ENCODE measurements around the gene CD300C.
"Not testable (repeated sequence)": the region's sequence is repeated elsewhere in the genome, so short reads cannot be mapped to it uniquely, and the experiment has no call there.

The CD300C gene

DNA sequence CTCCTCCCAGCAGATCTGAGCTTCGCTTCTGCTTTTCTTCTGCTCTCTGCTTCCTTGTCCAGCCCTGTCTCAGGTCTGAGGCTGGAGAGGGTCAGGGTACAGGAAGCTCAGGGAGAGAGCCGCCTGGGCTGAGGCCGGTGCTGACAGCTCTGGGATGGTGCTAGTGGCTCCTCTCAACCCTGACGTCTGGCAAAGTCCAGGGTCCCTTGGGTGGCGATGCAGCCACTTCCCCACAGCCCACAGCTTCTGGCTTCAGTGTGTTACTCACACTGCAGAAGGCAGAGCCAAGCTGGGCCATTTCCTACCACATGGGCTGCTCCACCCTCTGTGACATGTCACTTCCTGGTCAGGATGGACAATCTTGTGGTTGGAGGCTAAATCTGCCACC lies at the start of gene CD300C:
TSS of gene CD300C (minus strand) at position 273 of the 388 bp plus-strand sequence. CDS start 333 bp downstream, outside the sequence.
- DNase-seq, result no peak

DNA sequence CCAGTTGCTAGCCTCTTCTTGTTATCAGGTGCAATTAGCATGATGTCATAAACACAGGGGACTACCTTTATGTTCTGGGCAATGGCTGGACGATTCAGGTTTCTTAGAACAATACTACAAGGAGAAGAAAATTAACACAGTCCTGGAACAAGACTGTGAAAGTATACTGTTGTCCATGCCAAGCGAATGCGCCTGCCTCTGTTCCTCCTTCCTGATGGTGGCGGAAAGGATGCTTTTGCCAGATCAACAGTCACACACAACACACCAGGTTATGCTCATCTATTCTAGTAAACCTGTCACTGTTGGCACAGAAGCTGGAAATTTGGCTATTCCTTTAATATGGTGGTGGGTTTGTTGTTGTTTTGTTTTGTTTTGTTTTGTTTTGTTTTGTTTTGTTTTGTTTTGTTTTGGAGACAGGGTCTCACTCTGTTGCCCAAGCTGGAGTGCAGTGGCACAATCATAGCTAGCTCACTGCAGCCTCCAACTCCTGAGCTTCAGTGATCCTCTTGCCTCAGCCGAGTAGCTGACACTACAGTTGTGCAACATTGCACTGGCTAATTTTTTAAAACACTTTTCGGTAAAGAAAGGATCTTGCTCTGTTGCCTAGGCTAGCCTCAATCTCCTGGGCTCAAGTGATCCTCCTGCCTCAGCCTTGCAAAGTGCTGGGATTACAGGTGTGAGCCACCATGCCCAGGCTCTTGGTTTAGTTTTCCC lies 49.3 kb upstream of the CD300C start:
- DNase-seq, result no peak

DNA sequence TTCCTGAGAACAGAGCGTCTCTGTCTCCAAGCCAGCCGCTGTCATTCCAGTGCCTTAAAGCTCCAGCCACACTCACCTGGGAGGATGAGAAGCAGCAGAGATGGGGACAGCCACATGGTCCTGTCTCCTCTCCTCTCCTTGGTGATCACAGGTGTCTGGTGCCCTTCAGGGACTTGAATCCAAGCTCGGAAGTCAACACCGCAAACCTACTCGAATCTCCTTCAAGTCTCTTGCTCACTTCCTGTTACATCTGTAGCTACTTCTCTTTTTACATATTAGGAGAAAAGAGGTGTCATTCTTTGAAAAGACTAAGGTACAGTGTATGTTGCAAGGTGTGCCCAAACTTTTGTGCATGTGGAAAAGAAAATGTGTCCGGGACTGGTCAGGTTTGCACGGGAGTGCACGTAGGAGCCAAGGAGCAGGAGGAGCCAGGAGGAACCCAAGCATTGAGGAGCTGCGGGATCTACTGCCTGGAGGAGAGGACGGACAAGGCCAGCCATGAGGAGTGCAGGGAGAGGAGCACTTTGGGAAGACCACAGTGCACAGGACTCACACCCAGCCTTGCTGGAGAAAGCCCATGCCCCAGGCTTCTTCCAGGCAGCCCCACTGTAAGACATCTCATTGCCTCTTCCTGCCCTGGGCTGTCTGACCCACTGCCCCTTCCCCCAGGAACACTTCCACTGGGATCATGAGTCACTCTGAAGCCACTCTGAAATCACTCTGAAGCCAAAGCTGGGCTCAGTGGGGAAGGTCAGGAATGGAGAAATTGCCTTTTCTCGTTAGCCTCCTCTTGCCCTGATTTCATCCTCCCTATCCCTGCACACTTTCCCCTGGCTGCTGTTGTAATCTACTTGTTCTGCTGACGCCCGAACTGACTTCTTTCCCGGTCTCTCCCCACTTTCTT lies 46.4 kb upstream of the CD300C start, which contains the start of gene CD300LD:
TSS of gene CD300LD (minus strand) at position 197 of the 904 bp plus-strand sequence. CDS start at position 116, 81 bp downstream.
- no peak for DNase-seq

DNA sequence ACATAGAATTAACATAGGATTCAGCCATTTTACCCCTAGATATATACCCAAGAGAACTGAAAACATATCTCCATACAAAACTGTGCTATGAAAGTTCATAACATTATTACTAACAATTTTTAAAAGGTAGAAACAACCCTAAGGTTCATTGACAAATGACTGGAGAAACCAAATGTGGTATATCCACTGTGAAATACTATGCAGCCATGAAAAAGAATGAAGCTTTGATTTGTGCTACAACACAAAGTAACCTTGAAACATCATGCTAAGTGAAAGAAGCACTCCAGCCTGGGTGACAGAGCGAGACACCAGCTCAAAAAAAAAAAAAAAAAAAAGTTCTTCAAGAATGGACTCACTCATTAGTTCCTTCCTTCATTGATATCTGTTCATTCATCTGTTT lies 45.6 kb upstream of the CD300C start:
- DNase-seq, result no peak

DNA sequence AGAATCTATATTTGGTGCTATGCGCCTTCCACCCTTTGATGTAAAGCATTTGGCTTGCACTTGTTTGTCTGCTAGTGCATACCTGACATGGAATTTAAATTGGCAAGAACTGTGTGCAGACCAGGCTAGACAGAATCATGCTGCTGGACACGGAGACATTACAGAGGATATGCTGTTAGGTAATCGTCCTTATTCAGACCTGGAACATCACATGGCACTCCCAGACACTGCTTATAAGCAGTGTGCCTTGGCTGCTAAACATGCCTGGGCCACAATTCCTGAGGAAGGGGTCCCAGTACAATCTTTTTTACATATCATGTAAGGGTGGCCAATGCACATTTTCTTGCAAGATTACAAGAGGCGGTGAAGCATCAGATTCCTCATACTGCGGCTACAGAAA lies 39.8 kb upstream of the CD300C start:
- DNase-seq, result no peak

DNA sequence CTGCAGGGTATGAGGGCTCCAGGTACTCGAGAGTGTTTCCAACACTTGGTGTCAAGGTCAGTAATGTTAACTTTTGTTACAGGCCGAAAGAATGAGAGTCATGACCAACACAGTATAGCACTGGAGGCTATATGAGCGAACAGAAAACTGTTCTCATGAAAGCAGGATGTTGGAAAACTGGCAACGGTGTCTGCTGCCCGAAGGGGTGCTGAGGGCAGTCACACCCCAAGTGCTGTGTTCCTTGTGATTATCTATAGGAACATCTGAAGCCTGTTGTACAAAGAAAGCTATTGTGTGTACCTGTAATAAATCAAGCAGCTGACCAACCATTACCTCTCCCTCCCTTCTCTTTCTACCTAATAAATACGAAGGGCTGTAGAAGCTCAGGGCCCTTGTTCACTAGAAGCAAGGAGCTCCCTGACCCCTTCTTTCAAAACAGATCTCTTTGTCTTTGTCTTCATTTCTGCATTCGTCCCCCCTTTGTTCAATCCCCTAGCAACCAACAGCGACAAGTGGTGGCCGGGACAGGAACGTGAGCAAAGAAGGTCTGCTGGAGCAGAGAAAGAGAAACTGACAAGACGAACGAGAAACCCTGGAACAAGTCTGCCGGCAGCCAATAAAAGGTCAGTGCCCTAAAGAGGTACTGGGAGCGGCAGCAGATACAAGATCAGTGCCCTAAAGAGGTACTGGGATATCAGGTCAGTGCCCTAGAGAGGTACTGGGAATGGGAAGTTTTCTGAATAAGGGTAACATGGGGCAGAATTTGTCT lies 38.6 kb upstream of the CD300C start:
- DNase-seq, result no peak

DNA sequence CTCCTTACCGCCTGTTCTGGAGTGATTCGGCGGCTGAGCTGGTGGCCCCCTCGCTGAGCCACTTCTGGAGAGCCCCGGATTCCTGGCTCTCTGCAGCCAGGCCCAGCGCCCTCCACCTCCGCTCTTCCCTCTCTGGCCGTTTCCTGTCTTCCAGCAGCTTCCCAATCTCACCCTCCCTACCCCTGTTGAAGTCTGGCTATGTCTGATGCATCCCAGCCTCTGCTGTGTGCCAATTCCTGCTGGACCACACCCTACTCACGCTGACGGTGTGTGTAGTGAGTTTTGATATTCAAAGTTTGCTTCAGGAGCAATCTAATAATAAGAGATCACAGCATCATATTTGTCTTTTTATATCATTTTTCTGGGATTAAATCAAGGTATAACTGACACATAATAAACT lies 36.7 kb upstream of the CD300C start:
- DNase-seq, result no peak

DNA sequence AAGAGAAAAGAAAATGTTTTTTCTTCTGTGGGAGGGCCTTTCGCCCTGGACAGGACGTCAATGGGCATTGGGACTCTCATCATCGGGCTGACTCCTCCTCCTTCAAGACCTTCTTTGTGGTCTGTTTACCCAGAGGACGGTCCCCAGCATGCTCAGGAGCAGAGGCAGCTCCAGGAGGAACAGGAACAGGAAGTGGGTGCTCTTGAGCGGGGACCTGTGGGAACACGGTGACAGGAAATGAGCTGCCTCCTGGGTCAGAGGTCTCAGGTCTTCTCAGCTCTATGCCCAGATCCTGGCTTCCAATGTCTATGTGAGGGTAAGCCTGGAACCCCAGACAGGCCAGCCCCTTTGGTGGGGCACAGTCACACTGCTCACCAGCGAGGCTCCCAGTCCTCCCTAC lies 34.0 kb upstream of the CD300C start:
- no peak for DNase-seq

DNA sequence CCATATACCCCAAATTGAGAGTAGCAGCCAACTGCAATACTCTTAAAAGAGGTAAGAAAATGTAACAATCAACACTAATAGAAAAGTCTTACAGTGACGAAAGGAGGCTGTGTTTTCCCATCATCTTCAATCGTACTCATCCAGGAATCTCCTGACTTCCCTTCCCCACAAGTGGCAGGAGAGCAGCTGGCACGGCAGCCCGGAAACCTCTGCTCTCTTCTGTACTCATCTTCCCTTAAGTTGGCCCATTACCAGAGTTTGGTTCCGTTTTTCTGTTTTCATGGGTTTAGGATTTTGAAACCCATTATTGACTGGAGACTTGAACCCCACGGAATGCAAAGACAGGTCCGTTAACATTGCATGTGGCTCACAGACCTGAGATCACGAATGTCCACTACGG lies 33.1 kb upstream of the CD300C start:
- DNase-seq, result no peak

DNA sequence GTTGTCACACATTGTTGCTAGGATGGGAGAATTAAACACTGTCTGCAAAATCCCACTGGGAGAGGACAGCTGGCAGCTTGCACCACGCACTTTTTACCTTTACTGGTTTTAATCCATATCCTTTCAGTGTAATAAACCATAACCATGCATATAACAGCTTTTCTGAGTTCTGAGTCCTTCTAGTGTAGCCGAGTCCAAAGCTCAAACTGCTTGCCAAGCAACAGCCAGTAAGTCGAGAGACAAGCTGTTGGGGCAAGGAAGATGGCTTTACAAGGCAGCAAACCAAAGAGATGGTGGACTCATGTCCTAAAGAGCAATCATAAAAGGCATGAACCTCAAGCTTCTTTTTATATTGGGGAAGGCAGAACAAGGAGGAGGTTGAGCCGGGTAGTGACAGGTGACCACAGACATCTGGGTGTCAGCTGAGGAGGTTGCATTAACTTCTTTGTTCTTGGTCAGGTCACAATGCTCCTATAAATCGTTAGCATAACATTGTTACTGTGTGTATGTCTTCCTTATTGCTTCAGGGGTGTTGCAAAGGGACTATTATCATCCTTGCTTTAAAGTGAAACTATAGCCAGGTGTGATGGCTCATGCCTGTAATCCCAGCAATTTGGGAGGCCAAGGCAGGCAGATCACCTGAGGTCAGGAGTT lies 28.7 kb upstream of the CD300C start:
- no peak for DNase-seq

DNA sequence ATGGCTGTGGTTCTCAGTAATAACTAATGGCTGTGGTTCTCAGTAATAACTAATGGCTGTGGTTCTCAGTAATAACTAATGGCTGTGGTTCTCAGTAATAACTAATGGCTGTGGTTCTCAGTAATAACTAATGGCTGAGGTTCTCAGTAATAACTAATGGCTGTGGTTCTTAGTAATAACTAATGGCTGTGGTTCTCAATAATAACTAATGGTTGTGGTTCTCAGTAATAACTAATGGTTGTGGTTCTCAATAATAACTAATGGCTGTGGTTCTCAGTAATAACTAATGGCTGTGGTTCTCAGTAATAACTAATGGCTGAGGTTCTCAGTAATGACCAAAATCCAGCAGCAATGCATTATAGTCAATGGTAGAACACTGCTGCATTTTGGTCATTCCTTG lies 27.7 kb upstream of the CD300C start:
- not testable (repeated sequence) for DNase-seq

DNA sequence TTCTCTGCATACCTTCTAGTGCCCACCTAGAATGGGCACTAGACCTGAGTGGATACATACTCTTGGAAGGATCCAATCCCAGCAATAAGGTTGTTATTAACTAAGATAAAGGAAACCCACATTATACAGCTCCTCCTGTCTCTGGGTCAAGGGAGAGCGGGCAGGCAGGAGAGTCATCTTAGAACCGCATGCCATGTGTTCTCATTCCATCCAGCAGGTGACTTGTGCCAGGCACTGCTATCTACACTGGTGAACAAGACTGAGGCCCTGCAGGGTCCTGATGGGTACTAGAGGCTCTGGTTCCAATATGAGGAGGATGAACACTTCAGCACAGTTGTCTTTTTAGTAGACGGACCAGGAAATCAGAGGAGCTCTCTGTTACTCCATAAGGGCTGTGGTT lies 27.3 kb upstream of the CD300C start:
- DNase-seq, result no peak

DNA sequence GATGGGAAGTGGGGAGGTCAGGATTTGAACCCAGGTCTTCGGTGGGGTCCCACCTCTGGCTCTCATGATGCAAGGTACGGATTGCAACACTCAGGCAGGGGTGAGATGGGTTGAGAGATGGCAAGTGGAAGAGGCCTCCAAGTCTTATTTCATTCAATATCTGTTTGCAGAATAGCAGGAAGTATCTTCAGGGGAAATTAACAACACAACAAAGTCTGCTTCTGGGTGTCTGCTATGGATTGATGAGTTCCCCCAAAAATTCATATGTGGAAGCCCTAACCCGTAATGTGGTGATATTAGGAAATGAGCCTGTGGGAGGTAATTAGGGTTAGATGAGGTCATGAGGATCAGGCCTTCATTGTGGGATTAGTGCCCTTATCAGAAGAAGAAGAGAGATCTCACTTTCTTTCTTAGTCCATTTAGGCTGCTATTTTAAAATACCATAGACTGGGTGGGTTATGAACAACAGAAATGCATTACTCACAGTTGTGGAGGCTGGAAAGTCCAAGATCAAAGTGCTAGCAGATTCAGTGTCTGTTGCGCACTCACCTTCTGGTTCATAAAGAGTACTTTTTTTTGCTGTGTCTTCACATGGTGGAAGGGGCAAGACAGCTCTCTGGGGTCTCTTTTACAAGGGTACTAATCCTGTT lies 25.8 kb upstream of the CD300C start:
- DNase-seq, result no peak

DNA sequence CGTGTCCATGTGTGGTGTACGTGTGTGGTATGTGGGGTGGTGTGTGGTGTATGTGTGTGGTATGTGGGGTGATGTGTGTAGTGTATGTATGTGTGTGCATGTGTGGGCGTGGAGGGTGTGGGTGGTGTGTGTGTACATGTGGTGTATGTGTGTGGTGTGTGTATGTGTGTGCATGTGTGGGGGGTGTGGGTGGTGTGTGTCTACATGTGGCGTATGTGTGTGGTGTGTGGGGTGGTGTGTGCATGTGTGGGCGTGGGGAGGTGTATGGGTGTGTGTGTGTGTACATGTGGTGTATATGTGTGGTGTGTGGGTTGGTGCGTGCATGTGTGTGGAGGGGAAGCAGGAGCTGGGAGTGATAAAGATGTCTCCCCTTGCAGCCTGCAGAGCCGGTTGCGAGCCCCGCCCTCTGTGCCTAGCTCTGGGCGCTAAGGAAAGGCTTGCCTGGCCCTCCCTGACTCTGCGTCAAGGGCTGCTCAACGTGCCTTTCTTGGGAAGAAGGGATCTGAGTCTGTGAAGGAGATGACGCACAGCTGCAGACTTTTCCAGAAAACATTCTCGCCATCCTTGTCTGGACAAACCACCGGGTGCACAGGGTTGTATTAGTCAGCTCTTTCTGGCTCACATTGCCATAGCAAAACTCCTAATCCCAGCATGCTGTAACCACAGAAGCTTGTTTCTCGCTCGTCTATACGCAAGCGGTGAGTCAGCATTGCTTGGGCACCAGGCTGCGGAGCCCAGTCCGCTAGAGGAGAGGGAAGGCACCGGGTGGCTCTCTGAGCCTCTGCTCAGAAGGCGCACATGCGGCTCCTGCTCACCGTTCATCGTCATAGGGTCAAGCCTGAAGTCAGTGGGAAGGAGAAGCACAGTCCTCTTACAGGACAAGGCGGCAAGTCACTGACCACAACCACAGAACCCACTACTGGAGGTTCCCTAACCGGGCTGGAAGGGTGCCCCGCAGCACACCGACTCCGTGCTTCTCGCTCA lies 23.4 kb upstream of the CD300C start:
- no peak for DNase-seq

DNA sequence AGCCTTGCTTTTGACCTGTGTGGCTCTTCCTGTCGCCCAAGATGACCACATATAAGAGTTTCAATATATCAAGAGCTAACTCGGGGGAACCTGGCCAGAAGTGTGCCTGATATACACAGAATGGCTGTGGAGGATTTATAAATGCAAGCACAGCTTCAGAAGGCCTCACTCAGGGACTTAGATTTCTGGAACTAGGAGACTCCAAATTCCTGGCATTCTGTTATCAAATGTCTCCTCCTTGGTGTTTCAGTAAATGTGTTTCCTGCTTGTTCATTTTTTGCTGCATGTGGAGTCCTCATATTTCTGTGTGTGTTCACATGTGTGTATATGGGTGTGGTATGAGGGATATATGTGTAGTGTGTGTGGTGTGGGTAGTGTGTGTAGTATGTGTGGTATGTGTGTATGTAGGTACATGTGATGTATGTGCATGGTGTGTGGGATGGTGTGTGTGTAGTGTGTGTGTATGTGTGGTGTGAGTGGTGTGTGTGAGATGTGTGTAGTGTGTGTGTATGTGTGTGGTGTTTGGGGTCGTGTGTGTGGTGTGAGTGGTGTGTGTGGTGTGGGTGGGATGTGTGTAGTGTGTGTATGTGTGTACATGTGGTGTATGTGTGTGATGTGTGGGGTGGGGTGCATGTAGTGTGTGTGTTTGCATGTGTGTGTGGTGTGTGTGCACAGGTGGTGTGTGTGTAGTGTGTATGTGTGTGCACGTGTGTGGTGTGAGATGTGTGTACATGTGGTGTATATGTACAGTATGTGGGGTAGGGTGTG lies 22.4 kb upstream of the CD300C start:
- DNase-seq, result no peak

DNA sequence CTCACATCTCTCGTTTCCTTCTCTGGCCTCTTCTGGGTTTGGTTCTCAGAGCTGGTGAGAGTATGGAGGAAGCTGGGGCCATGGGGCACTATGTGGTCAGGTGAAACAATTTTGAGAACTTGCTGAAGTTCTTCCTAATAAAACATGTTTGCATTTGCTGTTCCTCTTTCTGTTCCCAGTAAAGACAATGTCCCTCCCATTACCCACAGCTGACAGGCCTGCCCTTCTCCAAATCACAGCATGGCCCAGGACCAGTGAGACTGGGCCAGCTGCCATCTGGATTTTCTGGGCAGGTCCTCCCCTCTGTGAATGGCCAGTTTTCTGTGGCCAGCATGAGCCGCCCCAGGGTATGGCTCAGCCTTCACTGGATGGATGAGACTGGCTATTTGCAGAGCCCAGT lies 21.5 kb upstream of the CD300C start, which contains the start of gene CD300H:
TSS of gene CD300H (minus strand) at position 113 of the 400 bp plus-strand sequence.
- no peak for DNase-seq

DNA sequence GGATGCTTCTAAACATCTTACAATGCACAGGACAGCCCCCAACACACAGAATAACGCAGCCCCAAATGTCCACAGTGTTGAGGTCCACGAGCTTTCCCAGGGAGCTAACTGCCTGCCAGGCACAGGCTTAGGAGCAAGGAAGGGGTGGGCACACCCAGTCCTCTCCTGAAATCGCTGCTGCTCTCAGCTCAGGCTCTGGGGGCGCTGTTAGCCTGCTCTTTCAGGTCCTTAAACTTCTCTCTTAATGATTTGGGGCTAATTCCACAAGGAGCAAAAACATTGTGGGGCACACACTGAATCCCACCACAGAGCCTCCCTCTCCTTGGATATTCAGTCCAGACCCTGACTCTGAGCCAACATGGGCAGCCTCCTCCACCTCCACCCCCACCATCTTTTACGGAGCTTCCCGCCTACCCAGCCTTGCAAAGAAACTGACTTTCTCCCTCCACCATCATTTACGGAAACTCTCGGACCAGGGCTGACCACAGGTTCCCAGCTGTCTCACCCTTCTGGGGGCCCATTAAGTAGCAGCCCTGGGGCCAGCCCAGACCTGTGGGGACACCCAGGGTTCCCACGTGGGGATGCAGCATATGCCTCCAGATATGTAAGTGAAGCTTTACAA lies 20.3 kb upstream of the CD300C start:
- no peak for DNase-seq

DNA sequence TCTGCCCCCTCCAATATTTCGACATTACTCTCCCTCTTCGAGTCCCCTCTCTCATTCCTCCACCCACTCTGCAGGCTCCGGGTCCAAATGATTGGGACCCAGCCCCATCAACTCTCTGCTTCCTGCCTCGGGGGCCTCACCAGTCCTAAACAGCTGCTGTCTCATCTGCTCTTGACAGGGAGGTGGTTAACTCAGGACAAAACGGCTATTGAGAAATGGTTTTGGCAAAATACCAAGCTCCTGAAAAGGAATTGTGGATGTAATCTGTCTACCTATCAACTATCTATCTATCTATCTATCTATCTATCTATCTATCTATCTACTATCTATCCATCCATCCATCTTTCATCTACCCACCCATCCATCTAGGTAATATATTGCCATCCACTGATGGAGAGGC lies 19.2 kb upstream of the CD300C start:
- no peak for DNase-seq

DNA sequence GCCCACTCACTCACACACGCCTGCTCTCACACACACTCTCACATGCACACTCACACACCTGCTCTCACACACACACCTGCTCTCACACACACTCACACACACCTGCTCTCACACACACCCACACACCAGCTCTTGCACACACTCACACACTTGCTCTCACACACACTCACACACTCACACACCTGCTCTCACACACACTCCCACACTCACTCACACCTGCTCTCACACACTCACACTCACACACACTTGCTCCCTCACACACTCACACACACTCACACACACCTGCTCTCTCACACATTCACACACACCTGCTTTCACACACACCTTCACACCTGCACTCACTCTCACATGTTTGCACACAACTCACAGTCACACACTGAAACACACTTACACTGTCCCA lies 17.4 kb upstream of the CD300C start:
- DNase-seq, result no peak

DNA sequence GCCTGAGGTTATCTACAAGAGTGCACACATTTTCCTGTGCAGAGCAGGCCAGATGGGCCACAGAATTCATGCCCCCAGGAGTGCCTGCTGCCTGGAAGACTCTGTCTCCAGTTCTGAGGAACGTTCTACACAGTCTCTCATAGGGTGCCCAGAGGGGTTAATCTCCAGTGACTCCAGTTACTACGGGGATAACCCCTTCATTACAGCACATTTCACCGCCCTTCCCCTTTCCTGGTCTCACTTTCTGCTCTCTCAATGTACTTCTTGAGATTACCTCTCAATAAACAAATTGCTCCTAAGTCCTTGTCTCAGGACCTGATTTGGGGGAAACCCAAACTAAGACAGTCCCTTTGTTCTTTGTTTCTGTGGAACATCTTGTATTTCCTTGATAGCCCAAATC lies 15.7 kb upstream of the CD300C start:
- DNase-seq, result no peak

Data from activated CD4-positive, alpha-beta T cell treated with anti-CD3 and anti-CD28 coated beads for 4 hours (primary cell).